Inferior parietal cortex (tissue), 1 donor: Measurements from ENCODE around the gene AKR1B1.
"Not testable (repeated sequence)": the region's sequence is repeated elsewhere in the genome, so short reads cannot be mapped to it uniquely, and the experiment has no call there.

Source experiments
- DNase-seq: peaks from one replicate; pipeline ENCODE4 v3.0.0-alpha.2; 2016; ENCODE audit errors: extremely low spot score

AKR1B1 gene

DNA sequence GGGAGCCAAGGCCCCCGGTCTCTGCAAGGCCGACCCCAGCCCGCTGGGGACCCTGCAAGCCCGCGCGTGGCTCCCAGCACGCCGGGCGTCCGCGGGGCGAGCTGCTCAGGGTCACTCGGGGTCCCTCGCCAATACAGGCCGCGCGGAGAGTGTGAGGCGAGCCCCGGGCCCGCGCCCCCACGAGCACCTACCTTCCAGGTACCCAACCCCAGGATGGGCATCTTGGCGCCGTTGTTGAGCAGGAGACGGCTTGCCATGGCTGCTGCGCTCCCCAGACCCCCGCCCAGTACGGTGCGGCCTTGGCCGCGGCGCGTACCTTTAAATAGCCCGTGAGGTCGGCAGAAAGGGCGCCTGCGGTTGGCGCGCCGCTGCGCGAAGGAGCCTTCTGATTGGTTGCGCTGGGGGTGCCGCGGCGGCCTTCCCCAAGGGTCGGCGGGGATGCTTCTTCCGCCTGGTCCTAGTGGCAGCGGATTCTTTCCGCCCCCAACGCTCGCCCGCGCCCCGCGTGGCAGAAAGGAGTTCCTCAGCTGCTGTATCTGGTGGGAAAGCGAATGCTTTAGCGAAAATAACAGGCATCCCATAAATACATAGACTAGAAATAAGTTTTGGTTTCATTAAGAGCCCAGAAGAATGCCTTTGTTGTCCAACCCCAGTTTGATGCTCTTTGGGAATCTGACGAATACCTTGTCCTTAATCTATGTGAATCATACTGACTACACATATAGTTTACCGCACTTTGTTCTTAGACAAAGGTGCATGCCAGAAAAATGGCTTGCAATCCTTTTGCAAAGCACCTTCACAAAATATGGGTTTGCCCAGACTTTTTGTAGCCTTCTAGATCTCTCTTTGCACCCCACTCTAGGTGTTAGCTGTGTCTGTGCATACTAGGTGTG lies at the start of gene AKR1B1:
AKR1B1 (minus strand) TSS at position 295 of the 893 bp plus-strand sequence; CDS start at position 257, 38 bp downstream.
- DNase-seq, result peak; percentile 89

DNA sequence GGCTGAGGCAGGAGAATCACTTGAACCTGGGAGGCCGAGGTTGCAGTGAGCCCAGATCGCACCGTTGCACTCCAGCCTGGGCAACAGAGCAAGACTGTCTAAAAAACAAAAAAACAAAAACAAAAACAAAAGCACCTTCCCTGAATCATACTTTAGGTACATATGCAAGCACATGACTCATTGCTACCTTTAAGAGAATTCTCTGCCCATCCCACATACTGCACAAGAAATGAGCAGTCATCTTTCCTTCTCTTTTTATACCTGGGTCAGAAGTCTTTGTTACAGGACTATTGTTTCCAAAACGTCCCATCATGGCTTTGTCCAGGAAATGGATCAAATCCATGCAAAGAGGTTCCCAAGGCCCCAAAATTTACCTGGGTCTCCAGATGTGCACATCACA lies 47.0 kb upstream of the AKR1B1 start:
- no peak for DNase-seq

DNA sequence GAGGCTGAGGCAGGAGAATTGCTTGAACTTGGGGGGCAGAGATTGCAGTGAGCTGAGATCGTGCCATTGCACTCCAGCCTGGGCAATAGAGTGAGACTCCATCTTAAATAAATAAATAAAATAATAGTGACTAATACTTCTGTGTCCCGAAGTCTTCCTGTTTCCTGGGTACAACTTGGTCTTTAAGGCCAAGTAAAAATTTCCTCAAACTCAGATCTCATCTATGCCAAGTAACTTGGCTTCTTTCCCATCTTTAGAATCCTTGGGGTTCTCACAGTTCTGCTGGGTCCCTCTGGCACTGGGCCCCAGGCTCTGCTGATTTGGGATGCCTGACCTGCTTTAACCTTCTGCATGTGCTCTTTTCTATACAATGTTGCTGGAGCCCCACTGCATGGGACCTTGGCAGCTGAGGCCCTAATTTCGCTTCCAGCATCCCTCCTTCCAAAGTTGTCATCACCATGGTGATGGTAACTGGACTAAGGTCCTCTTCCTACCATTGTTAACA lies 45.8 kb upstream of the AKR1B1 start:
- DNase-seq, result no peak

DNA sequence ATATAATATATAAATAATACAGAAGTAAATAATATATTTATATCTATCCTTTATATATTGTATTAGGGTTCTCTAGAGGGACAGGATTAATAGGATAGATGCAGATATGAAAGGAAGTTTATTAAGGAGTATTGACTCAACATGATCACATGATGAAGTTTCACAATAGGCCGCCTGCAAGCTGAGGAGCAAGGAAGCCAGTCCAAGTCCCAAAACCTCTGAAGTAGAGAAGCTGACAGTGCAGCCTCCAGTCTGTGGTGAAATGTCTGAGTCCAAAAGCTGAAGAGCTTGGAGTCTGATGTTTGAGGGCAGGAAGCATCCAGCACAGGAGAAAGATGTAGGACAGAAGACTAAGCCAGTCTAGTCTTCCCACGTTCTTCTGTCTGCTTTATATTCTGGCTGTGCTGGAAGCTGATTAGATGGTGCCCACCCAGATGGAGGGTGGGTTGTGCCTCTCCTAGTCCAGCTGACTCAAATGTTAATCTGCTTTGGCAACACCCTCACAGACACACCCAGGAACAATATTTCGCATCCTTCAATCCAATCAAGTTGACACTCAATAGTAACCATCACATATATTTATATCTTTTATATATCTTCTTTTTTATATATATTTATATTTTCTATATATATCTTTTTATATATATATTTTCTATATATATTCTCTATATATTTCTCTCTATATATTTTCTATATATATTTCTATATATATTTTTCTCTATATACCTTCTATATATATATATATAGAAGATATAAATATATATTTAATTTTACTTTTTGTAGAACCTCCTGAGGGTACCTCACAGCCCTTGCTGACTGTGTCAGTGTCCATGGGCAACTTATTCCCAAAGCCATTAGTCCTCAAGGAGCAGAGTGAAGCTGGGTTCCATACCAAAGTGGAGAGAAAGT lies 43.8 kb upstream of the AKR1B1 start:
- DNase-seq, result no peak

DNA sequence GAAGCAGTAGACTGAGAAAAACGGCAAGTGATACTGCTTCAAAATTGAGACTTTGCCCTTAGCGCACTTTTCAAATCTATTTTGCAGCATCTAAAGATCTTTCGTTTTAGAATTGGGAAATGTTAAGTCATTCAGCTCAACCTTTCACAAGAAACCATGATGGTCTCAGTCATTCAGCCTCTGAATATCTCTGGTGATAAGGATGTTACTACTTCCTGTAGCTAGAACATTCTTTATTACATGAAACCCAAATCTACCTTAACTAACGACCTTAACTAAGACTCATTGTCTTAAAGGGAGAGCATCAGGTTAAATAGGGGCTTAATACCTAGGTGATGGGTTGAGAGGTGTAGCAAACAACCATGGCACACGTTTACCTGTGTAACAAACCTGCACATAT lies 42.1 kb upstream of the AKR1B1 start:
- no peak for DNase-seq

DNA sequence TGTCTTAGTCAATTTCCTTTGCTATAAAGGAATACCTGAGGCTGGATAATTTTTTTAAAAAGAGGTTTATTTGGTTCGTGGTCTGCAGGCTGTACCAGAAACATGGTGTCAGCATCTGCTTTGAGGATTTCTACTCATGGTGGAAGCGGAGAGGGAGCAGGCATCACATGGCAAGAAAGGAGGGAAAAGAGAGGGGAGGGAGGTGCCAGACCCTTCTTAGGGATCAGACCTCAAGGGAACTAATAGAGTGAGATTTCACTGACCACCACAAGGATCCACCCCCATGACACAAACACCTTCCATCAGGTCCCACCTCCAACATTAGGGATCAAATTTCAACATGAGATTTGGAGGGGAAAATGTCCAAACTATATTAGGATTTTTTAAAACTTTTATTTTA lies 41.5 kb upstream of the AKR1B1 start:
- DNase-seq, result no peak

DNA sequence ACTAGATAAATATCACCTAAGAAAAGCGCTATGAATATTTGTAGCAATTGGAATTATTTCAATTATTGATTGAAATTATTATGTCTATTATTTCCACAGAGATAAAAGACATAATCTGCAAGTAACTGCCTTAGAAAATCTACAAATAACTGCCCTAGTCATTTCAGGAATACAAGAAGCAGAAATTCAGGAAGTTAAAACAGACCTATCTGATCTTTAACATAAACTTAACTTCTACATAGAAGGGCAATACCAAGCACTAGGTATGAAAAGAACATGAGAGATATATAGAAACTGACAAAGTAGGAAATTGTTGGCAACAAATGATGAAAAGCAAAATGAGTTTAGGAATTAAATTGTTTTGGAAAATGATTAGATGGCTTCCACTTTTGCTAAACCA lies 36.6 kb upstream of the AKR1B1 start:
- DNase-seq, result no peak

DNA sequence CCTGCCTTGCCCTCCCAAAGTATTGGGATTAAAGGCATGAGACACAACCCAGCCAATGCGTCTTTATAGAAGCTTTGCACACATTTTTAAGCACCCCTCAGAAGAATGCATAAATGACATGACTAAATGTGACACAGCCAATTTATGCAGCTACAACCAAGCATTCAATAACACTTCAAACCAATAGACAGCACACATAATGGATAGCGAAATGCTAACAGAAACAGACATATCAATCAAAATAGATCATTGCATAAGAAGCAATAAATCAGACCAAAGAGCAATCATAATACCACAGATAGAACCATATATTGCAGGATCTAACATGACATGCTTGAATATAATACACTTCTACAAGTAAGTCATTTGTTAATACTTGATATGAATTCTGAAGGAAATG lies 34.2 kb upstream of the AKR1B1 start:
- DNase-seq, result no peak

DNA sequence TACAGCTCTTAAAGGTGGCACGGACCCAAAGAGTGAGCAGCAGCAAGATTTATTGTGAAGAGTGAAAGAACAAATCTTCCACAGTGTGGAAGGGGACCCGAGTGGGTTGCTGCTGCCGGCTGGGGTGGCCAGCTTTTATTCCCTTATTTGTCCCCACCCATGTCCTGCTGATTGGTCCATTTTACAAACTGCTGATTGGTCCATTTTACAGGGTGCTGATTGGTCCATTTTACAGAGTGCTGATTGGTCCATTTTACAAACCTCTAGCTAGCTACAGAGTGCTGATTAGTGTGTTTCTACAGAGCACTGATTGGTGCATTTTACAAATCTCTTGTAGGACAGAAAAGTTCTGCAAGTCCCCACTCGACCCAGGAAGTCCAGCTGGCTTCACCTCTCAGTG lies 28.8 kb upstream of the AKR1B1 start:
- DNase-seq, result not testable (repeated sequence)

DNA sequence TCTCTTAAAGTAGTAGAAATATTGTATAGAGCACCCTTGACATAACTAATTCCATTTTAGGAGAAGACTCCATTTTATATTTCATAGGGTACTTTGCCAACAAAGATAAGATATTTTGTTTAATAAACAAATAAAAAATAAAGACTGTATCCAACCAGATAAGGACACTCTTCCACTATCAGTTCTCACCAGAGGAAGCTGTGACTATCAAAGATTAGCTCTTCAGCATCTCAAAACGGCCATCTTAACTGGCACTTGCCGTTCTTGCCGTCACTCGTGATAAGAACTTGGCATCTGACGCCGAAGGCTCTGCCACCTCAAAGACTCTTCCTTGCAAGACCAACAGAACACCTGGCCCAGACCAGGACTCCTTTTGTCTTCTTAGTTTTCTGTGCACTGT lies 26.3 kb upstream of the AKR1B1 start:
- no peak for DNase-seq

DNA sequence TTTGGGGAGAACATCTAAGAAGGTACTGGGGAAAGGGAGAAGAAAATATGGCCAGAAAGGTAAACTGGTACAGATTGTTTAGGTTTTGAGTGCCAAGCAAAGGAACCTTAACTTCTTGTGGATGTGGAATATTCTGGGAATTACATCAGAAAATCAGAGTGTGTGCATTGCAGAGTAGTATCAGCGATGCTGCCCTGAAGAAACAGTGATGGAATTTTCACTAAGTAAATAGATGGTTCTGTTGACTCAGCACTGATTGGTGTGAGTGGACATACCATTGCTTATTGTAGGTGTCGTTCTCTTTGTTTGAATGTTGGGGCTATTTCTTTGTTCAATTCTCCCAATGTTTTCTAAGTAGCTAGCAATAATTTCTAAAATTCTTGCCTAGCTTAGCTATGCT lies 24.4 kb upstream of the AKR1B1 start:
- DNase-seq, result no peak

DNA sequence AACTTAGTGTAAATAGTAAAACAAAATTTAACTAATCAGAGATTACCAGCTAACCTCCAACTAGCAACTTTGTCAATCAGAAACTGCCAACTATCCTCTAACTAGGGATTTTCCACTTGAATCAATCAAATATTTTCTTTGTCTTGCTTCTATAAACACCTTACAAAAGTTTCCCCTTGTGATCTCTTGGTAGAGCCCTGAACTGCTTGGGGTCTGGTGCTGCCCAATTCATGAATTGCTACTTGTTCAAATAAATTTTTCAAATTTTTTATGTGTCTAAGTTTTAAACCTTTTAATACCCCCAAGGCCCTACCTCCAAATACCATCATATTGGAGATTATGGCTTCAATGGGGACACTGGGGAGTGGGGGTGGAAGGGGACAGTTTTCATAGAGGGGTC lies 24.0 kb upstream of the AKR1B1 start:
- no peak for DNase-seq

DNA sequence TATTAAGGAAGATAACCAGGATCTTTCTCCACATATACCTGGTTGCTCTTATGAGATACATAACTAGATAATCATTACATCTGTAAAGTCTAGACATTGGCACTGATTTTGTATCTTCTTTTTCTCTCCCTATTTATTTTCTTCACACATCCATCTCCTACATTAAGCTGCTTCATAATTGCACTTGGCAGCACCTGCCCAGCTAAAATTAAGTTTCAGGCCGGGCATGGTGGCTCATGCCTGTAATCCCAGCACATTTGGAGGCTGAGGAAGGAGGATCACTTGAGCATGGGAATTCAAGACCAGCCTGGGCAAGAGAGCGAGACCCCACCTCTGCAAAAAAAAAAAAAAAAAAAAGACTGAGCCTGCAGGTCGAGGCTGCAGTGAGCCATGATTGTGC lies 22.3 kb upstream of the AKR1B1 start:
- no peak for DNase-seq

DNA sequence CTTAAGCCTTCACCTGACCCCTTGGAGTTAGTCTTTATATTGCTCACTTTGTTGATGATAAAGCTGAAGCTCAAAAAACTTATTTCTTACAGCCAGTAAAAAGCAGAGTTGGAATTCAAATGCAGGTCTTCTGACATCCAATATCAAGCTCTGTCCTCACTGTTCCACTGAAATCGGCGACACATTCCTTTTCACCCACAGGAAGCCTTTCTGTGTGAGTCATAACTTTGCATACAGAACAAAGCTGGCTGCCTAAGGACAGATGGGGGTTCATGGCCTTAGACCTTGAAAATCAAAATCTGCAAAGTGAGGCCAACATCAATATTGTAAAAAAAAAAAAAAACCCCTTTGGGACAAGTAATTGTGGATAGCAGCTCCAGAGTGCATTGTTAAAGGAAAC lies 21.8 kb upstream of the AKR1B1 start:
- no peak for DNase-seq

DNA sequence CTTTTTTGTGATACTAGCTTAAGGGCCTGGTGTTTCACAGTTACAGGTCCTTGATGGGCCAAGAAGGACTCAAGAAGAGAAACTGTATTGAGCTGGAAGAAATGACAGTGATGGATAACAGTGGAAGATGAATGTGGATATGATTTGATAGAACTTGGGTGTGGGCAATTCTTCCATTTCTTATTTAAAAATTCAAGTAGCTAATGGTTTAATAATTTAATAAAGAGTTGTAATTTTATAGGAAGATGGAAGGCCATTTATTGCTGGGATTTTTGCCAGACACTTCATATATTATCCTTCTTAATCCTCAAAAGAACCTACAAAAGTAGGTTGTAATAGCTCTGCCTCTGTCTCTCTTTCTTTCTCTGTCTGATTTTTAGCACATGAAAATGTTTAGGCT lies 21.3 kb upstream of the AKR1B1 start:
- DNase-seq, result no peak

DNA sequence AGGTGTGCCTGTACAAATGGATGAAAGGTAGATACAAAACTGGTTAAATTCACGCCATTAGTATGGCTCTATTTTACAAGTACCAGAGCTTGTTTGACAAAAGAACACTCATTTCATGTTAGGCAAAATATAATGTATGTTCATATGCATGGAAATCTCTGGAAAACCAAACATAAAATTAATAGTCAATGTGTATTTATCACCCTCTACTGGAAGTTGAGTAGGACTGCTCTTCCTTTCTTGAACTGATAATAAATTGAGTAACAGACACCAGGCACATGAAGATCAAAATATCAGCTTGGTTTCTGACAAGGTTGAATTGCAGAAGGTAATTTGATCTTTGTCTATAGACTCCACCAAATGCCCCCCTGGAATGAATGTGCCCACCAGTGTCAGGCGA lies 19.8 kb upstream of the AKR1B1 start:
- no peak for DNase-seq

DNA sequence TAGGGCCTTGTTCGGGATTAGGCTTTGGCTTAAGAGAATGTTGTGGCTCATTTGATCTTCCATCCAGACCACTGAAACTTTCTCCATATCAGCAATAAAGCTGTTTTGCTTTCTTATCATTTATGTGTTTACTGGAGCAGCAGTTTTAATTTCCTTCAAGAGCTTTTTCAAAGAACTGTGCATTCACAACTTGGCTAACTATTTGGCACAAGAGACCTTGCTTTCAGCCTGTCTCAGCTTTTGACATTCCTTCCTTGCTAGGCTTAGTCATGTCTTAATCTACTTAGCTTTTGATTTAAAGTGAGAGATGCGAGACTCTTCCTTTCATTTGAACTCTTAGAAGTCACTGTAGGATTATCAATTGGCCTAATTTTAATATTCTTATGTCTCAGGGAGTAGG lies 19.1 kb upstream of the AKR1B1 start:
- DNase-seq, result no peak

DNA sequence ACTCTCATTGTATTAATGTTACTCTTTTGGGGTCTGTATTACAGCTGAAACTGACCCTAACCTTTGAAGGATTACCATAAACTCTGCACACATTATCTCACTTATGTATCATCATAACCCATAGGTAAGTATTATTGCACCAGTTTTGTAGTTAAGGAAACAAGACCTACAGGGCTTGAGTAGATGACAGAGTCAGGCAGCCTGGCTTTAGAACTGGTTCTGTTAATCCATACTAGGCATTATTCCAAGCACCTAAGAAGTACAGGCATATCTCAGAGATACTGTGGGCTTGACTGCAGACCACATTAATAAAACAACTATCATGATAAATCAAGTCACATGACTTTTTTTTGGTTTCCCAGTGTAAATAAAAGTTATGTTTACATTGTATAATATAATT lies 17.1 kb upstream of the AKR1B1 start:
- no peak for DNase-seq

DNA sequence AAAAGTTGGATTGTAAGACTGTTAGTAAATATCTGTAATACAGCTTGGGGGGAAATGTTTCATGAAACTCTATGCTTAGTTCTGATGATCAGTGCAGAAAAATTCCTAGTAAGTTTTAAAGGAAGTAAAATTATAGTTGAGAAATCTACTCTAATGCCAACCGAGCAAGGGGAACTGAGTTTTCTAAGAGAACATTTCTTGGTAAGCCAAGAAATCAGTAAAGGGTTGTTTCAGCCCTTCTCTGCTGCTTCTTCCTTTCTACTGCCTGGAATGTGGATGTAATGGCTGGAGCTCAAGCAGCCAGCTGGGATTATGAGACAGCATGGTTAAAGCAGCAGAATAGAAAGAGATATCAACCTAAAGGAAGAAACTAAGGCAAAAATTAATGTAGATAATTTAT lies 15.9 kb upstream of the AKR1B1 start:
- DNase-seq, result no peak

DNA sequence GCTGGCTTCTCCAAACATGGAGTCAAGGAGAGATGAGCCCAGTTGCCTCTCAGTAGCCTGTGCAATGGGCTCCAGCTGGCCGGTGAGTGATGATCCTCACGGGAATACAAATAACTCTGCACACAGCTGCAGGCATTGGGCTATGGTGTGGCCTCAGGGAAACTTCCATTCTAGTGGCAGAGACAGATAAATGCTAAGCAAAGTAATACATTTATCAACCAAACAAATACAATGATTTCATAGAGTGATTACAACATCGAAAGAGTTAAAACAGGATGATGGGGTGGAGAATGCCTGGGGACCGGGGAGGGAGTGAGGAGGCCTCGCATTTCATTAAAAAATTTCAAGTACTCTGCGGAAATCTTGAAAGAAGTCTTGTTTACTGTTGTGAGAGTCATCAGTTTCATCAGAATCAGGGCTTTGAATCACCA lies 15.0 kb upstream of the AKR1B1 start:
- DNase-seq, result no peak

DNA sequence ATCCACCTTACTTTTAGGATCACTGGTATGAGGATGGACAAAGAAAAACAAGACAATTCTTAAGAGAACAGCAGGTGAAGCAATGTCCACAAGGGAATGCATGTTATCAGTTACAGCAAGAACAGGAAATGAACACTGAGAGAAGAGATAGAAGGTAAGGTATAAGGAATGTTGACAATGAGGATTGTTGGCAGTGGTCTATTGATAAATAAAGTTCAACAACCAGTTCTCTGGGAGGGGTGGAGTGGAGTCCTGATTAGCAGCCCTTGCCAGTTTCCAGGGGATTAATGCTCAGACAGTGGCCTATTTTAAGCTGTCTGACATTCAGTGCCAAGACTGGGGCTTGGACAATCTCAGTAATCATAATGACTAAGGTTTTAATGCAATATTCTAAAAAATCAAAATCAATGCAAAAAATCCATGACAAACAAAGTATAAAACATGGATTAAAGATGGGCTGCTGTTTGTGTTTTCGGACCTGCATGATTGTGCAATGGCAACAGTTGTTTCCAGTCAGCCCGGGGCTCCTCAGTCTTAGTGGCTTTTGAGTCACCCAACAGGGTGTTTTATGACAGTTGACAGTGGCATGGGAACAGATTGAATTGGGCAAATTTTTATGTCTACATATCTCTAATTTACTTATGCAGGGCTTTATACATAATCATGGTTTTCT lies 13.8 kb upstream of the AKR1B1 start:
- no peak for DNase-seq

DNA sequence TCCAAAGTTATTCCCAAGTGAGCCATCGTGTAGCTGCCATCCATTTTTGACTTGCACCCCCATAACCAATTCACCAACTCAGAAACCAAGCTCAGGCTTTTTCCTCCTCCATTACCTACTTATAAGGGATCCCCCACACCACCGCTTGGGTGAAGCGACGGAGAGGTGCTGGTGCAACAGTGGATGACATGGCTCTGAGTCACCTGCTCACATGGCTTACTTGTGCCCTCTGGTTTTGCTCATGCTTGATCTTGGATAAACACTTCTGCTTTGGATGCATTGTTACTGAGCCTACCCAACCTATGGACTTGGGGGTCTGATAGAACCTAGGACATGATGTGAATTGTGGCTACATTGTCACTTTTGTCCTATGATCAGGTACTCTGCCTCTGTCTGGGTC lies 12.0 kb upstream of the AKR1B1 start:
- no peak for DNase-seq
